Right forelimb (tissue), 1 donor: Measurements from ENCODE around the gene MAPK9.
"Not testable (repeated sequence)": the region's sequence is repeated elsewhere in the genome, so short reads cannot be mapped to it uniquely, and the experiment has no call there.

ENCODE experiments used
- DNase-seq: peaks from one replicate; pipeline ENCODE4 v3.0.0-alpha.2; 2018

Gene MAPK9

DNA sequence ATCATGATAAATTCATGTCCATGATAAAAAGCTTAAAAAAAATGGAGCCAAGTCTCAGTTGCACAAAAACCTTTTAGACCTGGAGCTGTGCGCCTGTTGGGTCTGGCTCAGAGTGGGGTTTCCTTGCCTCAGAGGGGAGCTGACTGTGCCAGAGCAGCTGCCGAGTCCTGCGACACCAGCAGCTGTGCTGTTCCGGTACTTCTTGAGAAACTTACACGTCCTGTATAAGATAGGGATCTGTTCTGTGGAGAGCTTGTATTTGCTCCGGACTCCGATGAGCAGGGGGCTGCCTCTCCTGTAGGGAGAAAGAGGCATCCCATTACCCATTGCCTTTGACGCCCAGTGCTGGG lies 32.7 kb upstream of the MAPK9 start:
- DNase-seq: no peak

DNA sequence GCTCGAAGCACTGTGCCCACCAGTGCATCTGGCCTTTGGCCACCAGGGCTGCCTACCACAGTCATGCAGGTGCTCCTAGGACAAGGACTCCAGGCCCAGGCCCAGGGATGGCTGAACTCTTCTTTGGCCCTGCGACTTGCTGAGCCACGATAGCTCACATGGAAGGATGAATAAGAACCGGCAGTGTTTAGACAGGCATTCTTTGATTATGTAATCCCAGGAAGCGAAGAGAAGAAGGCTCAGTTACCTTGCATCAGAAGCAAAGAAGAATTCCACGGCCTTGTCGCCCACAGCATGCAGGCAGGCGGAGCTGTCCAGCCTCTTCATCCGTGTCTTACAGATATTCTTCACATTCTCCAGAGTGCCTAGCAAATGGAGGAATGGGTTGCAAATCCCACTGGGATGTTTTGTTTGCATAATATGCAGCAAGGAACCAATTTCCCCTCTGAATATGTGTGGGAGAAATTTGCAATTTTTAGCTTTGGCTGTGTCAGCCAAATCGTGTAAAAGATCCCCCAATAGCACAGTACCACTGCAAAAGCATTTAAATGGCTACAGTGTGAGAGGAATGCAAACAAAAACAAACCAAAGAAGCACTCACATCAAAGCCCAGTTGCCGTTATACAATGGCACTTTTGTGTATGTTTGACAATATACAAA lies 32.2 kb upstream of the MAPK9 start:
- no peak for DNase-seq

DNA sequence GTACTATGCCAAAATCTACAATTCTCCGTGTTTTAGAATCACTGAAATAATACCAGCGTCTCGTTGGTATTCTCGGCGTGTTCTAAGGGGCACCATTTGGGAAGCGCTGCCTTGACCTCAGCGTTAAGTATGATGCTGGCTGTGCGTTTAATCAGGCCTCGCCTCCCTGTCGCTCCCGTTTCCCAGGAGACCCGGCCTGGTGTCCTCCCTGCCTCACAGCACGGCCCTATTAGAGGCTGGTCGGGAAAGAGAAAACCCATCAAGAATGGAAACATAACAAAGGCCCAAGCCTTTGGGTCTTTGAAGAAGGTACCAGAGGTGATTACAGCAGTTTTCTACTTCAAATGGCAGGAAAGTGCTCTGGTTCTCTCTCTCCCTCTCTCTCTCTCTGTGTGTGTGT lies 31.3 kb upstream of the MAPK9 start:
- no peak for DNase-seq

GRCh38 chr5:180318456-180319089 lies 26.7 kb upstream of the MAPK9 start:
- DNase-seq: no peak

DNA sequence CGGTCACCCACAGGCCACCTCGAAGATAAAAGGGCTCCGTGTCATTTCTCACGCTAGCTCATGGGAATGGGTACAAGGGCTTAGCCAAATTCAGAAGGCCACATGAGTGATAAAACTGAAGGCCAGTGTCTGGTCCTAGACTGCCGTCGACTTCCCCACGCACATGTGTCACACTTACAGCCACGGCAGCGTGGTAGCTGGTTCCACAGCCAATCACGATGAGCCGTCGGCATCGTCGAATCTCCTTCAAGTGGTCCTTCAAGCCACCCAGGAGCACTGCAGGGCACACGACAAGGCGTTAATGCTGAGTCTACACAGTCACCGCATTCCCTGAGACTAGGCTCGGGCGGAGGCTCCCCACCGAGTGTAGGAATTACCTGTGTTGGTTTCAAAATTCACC lies 24.7 kb upstream of the MAPK9 start:
- no peak for DNase-seq

- peak; percentile 67 for DNase-seq
Observed at GRCh38 chr5:180315762-180316212, 23.9 kb upstream of the MAPK9 start.

GRCh38 chr5:180313677-180314505 lies 22.0 kb upstream of the MAPK9 start:
- no peak for DNase-seq

DNA sequence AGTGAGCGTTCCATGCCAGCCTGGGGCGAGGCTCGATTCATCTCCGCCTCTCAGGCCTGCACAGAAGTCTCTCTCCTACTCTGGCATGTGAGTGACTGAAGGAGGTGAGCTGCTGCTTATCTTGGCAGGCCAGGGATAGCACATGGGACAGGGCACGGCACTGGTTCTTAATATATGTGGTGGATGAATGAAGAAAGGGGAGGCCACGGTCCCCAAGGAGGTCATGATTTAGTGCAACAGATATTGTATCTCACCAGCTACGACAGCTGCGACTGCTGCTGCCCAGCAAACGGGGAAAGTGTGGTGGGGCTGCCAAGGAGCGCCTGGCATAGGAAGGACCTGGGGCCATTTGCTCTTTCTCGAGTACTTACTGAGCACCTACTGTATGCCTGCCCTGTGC lies 19.3 kb upstream of the MAPK9 start:
- no peak for DNase-seq

GRCh38 chr5:180306796-180307195 lies 14.9 kb upstream of the MAPK9 start:
- DNase-seq: no peak

DNA sequence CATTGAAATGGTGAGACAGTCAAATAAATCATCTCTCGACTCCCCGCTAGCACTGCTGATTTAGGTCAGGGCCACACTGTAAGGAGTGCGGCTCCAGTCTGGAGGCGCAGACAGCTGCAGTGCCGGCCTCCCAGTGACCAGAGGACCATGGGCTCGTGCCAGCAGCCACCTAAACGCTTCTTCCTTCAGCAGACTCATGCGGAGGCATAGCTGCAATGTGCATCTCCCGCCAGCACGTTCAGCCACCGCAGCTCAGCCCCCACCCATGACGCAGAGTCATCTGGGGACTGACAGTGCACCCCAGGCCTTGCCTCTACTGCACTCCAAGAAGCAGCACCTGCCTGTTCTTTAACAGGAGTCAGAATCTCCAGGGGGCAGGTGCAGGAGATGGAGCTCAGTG lies 13.6 kb upstream of the MAPK9 start:
- DNase-seq: no peak

- DNase-seq: no peak
Observed at GRCh38 chr5:180304431-180305375, 12.8 kb upstream of the MAPK9 start.

DNA sequence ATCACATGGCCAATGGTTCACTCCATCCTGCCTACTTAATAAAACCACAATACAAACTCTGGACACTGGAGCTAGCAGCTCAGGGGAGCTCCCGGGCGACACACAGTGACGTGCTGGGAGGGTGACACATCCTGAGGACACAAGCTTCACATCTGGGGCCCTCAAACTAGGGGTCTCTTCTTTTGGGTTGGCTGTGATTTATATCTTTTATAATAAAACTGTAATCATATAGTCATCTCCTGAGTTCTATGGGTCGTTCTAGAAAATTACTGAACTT lies 12.1 kb upstream of the MAPK9 start:
- no peak for DNase-seq

DNA sequence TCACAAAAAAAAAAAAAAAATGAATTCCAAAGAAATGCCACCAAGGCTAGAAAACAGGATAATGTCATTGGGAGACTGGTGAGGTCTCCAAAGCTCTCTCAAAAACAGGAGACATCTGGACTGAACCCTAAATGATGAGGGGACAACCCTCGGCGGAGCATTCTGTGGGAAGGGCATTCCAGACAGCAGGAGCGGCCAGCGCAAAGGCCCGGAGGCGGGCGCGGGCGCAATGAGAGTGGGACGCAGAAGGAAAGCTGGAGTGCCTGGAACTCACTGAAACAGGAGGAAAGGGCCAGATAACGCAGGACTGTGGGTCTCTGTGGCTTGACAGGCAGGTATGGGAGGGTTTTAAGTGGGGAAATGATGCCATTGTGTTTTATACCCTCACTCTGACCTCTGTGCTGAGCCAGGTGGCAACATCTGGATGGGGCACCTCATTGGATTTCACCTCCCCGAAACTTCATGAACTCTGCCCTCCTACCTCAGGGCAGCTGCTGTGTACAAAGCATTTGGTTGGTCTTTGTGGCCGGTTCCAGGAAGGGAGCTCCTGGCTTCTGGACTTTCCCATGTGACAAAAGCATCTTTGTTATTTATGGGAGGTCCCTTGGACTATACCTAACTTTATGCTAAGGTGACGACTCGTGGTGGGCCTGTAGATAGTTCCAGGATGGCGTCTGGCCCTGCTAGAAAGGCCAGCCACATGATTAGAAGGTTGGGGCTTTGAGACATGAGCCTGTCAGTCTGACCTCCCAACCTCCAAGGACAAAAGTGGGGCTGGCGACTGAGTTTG lies 11.5 kb upstream of the MAPK9 start:
- DNase-seq: no peak

DNA sequence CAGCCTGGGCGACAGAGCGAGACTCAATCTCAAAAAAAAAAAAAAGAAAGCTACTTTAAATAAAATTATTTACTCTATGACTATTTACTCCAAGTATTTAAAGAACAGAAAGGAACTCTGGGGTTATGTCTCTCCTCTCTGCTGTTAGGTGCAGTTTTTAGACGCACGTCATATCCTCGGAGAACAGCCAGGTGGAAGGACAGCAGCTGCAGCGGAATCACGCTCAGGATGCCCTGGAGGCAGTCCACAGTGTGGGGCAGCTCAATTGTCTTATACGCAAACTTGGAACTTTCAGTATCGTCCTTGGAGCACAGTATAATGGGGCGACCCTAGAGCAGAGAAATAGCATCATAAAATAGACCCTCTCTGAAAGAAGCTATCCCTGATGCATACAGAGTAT lies 10.4 kb upstream of the MAPK9 start:
- no peak for DNase-seq

DNA sequence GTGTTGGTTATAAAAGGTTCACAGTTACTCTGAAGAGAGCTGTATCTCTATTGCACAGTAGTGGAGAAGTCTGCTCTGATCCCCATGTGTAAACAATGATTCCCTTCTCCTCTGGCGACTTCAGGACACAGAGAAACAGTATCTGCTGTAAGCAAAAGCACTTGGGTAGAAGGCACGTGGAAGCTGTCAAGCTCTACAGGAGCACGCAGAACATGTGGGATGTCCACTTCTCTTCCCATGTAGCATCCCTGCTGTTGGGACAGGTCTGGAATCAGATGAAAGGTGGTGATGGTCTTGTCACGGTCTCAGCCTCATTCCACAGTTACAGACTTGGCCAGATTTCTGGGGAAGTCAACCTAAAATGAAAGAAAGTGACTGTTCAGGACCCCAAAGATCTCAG lies 9.4 kb upstream of the MAPK9 start:
- no peak for DNase-seq

- DNase-seq: no peak
Observed at GRCh38 chr5:180299526-180299925, 7.6 kb upstream of the MAPK9 start.

DNA sequence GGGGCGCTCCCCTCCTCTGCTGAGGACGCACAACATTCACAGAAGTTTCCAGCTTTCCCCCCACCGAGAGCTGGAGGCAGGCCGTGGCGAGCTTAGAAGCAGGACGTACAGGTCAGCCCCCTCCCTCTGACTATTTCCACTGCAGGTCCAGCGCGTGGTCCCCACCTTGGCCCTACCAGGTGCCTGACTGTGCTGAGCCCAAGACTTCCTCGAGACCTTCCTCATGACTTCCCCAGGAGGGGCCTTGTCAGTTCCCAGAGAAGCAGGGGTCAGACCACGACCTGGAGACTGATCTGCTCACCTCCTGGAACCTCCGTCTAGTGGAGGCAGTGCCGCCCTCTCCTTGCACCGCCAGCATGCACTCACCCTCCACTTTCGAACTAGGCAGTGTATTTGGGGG lies 7.1 kb upstream of the MAPK9 start:
- not testable (repeated sequence) for DNase-seq

- no peak for DNase-seq
Observed at GRCh38 chr5:180297587-180298282, 5.9 kb upstream of the MAPK9 start.

- DNase-seq: no peak
Observed at GRCh38 chr5:180296771-180297170, 4.9 kb upstream of the MAPK9 start.

DNA sequence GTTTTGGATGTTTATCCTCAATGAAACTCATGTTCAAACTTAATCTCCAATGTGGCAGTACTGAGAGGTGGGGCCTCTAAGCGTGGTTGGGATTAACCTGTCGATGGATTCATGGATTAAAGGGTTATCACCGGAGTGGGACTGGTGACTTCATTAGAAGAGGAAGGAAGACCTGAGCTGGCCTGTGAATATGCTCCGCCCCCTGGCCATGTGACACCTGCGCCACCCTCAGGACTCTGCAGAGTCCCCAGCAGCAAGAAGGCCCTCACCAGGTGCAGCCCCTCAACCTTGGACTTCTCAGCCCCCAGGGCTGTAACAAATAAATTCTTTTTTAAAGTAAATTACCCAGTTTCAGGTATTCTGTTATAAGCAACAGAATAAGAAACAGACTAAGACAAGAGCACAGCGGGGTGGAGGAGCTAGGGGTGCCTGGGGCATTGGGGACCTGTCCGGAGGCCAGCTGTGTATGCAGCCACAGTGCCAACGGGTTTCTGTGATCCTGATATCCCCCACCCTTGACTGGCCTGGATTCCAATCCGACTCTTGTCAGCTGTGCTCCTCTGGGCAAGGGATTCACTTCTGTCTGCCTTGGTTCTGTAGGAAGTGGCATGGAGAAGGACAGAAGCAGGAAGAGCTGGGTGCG lies 3.2 kb upstream of the MAPK9 start:
- no peak for DNase-seq

DNA sequence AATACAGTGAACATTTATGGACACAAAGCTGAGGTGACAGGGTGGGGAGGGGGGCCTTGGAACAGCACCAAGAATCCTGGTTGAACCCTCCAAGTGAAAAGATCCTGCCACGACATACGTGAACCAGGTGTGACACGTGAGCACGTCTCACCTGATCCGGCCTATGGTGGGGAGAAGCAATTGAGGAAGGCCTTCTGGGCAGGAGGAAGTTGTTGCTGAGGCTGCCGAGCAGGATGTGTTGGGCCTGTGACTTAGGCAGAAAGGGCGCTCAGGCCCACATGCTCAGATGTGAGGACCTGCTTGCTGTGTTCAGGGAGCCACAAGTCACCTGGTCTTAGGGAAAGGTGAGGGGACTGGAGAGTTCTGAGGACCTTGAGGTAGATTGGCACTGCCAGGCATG lies 2.5 kb upstream of the MAPK9 start:
- DNase-seq: no peak
